GM12801 (cell line): ENCODE data around the gene MBNL2.

Source experiments
- CTCF ChIP-seq: IDR thresholded peaks from one replicate; pipeline ENCODE4 v1.5.1; 2011; ENCODE audit warnings: control low read depth; ENCODE audit not compliant: insufficient read length; ENCODE audit errors: extremely low read depth

Gene MBNL2

GRCh38 chr13:97262058-97262457, 39.9 kb downstream of the MBNL2 start:
- no peak for TF ChIP-seq CTCF

- TF ChIP-seq CTCF = no peak
These were observed 41.0 kb downstream of the MBNL2 start for GRCh38 chr13:97263160-97263559.

- TF ChIP-seq CTCF = no peak
These were observed 42.5 kb downstream of the MBNL2 start for GRCh38 chr13:97264663-97265062.

- no peak for TF ChIP-seq CTCF
These were observed 44.2 kb downstream of the MBNL2 start for GRCh38 chr13:97266332-97266731.

- TF ChIP-seq CTCF = no peak
These were observed 44.8 kb downstream of the MBNL2 start for GRCh38 chr13:97266772-97267417.

GRCh38 chr13:97267418-97268059, 45.4 kb downstream of the MBNL2 start:
- no peak for TF ChIP-seq CTCF

GRCh38 chr13:97268772-97269171, 46.6 kb downstream of the MBNL2 start:
- no peak for TF ChIP-seq CTCF

- no peak for TF ChIP-seq CTCF
These were observed 47.5 kb downstream of the MBNL2 start for GRCh38 chr13:97269603-97270002.
